Measurements from ENCODE around the gene MKNK2. TPM values are rescaled to one million over a fixed set of nuclear protein-coding genes. Genes with fewer than 3 reads are reported as not detected.

The MKNK2 gene
- polyA plus RNA-seq, 3 donors, result 16.9 to 333 (median 21.8) TPM

GRCh38 chr19:2033825-2034159 lies 17.3 kb downstream of the MKNK2 start:
- Histone ChIP-seq H2AFZ (ENCODE audit: insufficient read depth, low read depth, low read length, poor library complexity, severe bottlenecking) (no peak overlapping the region), H3K4me3 (replicated peaks in 1 of 3; ENCODE audit: low read depth in 2 of 3, low read length in 3 of 3) (no peak overlapping the region), H3K27ac (ENCODE audit: low read depth in 1 of 2, low read length in 2 of 2) (no peak overlapping the region), H3K4me2 (replicated peaks; ENCODE audit: extremely low read depth, low read length, poor library complexity, severe bottlenecking) (no peak overlapping the region), H3K27me3 (ENCODE audit: control insufficient read depth in 2 of 2, insufficient read depth in 2 of 2, low read length in 2 of 2) (no peaks in the 10 kb centered on the region), H3K36me3 (replicated peaks in 1 of 2; ENCODE audit: control insufficient read depth in 1 of 2, insufficient read depth in 2 of 2, low read length in 2 of 2) (peaks cover 8 to 11% of the 10 kb centered on the region in 2 donors), H3K9me3 (replicated peaks in 1 of 2; ENCODE audit: control insufficient read depth in 1 of 2, insufficient read depth in 1 of 2, low read length in 2 of 2) (peaks cover 7 to 16% of the 10 kb centered on the region in 2 donors), H3K9ac (ENCODE audit: insufficient read depth, low read length, poor library complexity, severe bottlenecking) (no peak overlapping the region), H4K20me1 (ENCODE audit: insufficient read depth, low read length) (peaks cover 13% of the 10 kb centered on the region), H3K79me2 (ENCODE audit: insufficient read depth, low read length) (no peaks in the 10 kb centered on the region), H3K4me1 (ENCODE audit: control insufficient read depth in 1 of 2, insufficient read depth in 2 of 2, low read length in 2 of 2) (peaks cover 29 to 43% of the 10 kb centered on the region in 2 donors)
- TF ChIP-seq CTCF (IDR thresholded peaks at IDR 0.05), result no peak
- H3K4me3 Mint-ChIP-seq, result no peak overlapping the region
- peaks cover 5 to 9% of the 10 kb centered on the region in 2 donors for H3K36me3 Mint-ChIP-seq
- peaks cover 34% of the 10 kb centered on the region for H3K4me1 Mint-ChIP-seq
- peak overlapping the region in 1 of 7 donors; percentile 77 for H3K27ac Mint-ChIP-seq
- peaks cover 10 to 21% (median 14%) of the 10 kb centered on the region in 7 donors for H3K9me3 Mint-ChIP-seq
- peaks cover 2 to 5% (median 3%) of the 10 kb centered on the region in 3 donors for H3K27me3 Mint-ChIP-seq (ENCODE audit: low read depth in 3 of 3)
- intact Hi-C loops (cut with micrococcal nuclease), result loop anchor here in 1 of 2 donors (5.0 kb wide), 1 partner anchor 34 kb away; no protein-coding TSS in a partner anchor
- 90% methylated on average over 2 of the region's 9 CpGs for WGBS (ENCODE audit: insufficient coverage)
- DNase-seq, result no peak

- peaks cover 7 to 16% of the 10 kb centered on the region in 2 donors for H3K9me3 ChIP-seq (replicated peaks in 1 of 2; ENCODE audit: control insufficient read depth in 1 of 2, insufficient read depth in 1 of 2, low read length in 2 of 2)
- Mint-ChIP-seq H3K27ac (peak overlapping the region in 5 of 7 donors; percentile 73 to 95 (median 83)), H3K36me3 (peaks cover 4 to 5% of the 10 kb centered on the region in 2 donors), H3K9me3 (peaks cover 10 to 21% (median 14%) of the 10 kb centered on the region in 7 donors), H3K27me3 (ENCODE audit: low read depth in 3 of 3) (peaks cover 2 to 5% (median 3%) of the 10 kb centered on the region in 3 donors), H3K4me1 (peaks cover 37% of the 10 kb centered on the region), H3K4me3 (no peak overlapping the region)
- H3K9ac ChIP-seq (ENCODE audit: insufficient read depth, low read length, poor library complexity, severe bottlenecking), result no peak overlapping the region
- WGBS (ENCODE audit: insufficient coverage), result 100% methylated on average over 3 of the region's 6 CpGs
- peaks cover 3 to 6% of the 10 kb centered on the region in 2 donors for H3K36me3 ChIP-seq (replicated peaks in 1 of 2; ENCODE audit: control insufficient read depth in 1 of 2, insufficient read depth in 2 of 2, low read length in 2 of 2)
- peak overlapping the region in 1 of 2 donors; percentile 37 for H3K27ac ChIP-seq (ENCODE audit: low read depth in 1 of 2, low read length in 2 of 2)
- peaks cover 8% of the 10 kb centered on the region for H4K20me1 ChIP-seq (ENCODE audit: insufficient read depth, low read length)
- H3K79me2 ChIP-seq (ENCODE audit: insufficient read depth, low read length), result no peaks in the 10 kb centered on the region
- intact Hi-C loops (cut with micrococcal nuclease), result loop anchor here in 1 of 2 donors (5.0 kb wide), 1 partner anchor 34 kb away; no protein-coding TSS in a partner anchor
- TF ChIP-seq CTCF (IDR thresholded peaks at IDR 0.05), result no peak
- no peaks in the 10 kb centered on the region for H3K27me3 ChIP-seq (ENCODE audit: control insufficient read depth in 2 of 2, insufficient read depth in 2 of 2, low read length in 2 of 2)
- no peak overlapping the region for H2AFZ ChIP-seq (ENCODE audit: insufficient read depth, low read depth, low read length, poor library complexity, severe bottlenecking)
- DNase-seq, result no peak
- H3K4me1 ChIP-seq (ENCODE audit: control insufficient read depth in 1 of 2, insufficient read depth in 2 of 2, low read length in 2 of 2), result peaks cover 30 to 49% of the 10 kb centered on the region in 2 donors
- peak overlapping the region in 1 of 3 experiments; percentile 65 for H3K4me3 ChIP-seq (replicated peaks in 1 of 3; ENCODE audit: low read depth in 2 of 3, low read length in 3 of 3)
- H3K4me2 ChIP-seq (replicated peaks; ENCODE audit: extremely low read depth, low read length, poor library complexity, severe bottlenecking), result peak overlapping the region; percentile 76
These were observed 17.8 kb downstream of the MKNK2 start for GRCh38 chr19:2033115-2033824.

Measured in CD14-positive monocyte (primary cell).